HG03280 (cell line): Measurements from ENCODE around the gene ATG12.
"Not testable (repeated sequence)": the region's sequence is repeated elsewhere in the genome, so short reads cannot be mapped to it uniquely, and the experiment has no call there.

Experiments
- ATAC-seq: cut with Tn5 transposase; IDR thresholded peaks from one replicate; pipeline ENCODE4 v1.9.1; 2021; ENCODE audit warnings: mild to moderate bottlenecking, moderate library complexity; ENCODE audit not compliant: unreplicated experiment

ATG12 gene

DNA sequence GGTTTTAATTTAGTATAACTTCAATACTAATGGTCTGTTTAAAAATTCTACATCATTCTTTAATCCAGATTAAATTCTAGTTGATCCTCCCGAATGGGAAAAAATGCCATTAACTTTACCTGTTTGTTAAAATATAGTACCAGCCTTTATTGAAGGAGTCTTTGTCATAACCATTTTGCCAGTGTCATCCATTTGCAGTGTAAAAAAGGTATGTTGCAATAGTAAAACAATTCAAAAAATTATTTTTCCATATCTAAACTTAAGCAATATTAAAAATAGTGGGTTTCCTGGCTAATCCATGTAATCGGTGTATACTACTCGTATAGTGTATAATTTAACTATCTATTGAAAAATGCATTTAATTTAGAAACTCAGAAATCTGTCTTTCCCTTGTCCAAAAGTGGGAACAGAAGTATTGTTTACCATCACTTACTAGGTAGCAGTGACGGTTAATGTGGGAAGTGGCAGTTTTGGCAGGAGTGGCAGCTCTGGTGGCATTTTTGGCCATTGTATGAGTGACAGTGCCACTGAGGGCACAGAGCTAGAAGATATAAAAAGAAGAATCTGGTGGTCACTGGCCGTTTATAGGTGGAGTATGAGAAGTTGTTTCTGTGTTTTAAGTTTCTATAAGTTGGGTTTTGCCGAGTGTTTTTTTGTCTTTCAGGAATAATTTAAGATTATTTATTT, 2.2 kb upstream of the ATG12 start:
- ATAC-seq: no peak

DNA sequence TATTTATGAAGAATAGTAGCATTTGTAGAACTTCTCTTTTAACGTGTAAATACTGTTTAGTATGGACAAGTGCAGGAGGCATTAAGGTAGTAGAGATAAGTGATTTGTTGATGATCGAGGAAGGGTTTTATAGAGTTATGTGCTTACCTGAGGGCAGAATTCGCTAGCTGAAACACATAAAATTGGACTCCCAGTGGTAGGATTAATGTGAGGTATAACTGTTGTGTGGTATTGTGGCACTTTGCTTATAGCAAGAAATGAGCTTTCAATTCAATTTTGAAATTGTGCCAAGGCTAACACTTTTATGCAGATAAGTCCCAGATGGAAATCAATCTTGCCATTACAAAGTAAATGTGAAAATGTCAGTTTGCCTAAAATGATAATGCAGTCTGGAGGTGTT, 1.6 kb upstream of the ATG12 start:
- ATAC-seq: no peak

DNA sequence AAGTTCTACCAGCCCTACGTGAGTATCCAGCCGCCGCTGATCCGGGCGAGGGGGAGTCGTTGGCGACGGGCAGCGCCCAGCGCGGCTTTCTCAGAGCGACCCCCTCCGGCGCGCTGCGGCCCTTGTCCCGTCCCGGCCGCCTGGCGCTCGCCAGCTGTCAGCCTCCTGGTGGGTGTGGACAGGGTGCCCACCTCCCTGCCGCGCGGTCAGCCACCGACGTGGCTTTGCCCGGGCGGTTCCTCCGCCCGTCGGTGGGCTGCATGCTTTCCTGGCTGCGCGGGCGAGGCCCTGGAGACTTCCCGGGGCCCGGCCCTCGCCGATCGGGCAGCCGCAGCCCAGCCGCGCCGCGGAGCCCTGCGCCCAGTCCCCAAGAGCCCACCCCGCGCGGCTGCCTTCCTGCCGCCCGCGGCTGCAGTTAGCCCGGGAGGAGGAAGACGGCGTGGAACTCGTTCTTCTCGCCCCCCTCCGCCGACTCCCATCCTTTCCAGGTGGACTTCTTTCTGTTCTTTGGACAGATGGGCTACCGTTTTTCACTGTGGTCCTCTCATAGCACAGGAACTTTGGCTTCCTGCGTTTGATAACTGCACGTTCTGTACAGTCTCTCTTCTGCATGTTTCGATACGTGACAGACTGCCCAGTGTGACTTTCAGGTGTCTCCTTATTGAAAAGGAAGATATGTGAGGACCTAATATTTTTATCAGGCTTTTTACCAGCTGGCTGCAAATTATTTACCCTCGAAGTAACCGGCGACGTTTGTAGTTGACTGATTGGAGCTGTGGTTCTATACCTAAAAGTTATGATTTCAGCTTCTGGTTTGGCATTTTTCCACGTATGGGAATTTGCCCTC, 947 bp upstream of the ATG12 start:
- peak; percentile 30 for ATAC-seq

DNA sequence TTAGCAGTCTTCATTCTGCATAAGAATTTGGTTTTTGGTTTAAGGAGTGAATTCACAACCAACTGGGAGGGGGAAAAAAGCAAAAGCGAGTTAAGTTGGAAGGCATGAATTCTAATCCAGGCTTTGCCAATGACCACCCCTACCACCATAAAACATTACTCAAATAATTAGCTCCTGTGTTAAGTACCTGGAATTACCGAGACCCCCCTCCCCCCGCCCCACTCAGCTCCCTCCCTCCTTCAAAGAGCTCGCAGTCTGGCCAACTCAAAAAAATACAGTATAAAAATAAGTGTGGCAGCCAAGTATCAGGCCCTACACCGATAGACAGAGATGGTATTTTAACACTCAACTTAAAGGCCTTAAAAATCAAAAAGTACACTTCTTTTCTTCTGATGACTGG, 492 bp downstream of the ATG12 start:
- no peak for ATAC-seq

DNA sequence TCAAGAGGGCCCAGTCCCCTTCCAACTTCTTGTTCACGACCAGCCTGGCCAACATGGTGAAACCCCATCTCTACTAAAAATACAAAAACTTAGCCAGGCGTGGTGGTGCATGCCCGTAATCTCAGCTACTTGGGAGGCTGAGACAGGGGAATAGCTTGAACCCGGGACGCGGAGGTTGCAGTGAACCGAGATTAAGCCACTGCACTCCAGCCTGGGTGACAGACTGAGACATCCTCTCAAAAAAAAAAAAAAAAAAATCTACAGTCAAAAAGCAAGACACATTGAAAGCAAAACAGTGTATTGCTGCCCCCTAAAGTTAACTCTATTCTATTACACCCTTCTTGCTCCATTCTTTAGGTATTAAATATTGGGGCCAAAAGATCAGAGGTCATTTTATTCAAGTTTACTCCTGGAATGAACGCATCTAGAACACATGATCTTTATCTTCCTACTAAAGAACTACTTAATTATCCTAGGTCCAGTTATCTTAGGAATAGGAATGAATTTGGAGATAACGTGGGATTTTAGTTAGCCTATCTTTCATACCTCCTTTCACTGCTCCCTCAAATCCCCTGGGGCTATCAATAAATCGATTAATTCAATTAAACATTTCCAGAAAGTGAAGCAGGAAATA, 2.4 kb downstream of the ATG12 start:
- ATAC-seq: no peak

DNA sequence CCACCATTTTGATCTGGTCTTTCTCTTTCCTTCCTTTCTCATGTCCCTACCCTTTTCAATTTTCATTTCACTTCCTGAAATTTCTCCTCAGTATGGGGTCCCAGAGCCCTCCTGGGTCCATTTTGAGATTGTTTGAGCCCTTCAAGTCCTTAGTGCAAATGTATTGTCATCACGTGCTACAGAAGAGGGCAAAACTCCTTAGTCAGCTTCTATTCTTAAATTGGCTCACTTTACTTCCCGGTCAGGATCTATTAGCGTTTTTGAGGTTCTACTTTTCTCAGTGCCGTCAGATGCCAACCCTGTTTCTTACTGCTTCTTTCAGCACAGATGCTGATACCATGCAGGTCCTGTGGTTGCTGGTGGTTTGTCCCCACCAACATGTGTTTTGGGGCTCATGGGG, 5.9 kb downstream of the ATG12 start:
- no peak for ATAC-seq

DNA sequence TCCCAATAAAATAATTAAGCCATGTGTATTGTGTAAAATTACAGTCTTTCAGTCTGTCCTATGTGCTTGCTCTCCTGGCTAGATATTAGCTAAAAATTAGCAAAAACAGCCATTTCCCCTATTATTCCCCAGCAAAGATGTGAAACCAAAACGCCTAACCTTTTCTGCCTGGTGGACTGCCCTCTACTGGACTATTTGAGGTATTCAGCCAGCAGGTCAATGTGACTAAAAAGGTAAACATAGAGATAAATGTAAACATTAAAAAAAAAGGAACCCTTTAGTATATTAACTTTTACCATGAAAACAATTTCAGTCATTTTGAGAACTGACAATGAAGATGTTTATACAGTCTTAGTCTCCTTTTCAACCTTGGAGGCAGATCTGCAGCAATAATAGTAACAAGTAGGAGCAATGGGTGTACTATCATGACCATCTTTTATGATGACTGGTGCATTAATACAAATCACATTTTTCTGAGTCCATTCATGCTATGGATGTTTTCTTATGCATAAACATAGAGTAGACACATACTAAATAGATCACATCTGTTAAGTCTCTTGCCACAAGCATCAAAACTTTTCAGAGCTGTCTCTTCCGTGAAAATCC, 10.1 kb downstream of the ATG12 start:
- ATAC-seq: peak; percentile 75

DNA sequence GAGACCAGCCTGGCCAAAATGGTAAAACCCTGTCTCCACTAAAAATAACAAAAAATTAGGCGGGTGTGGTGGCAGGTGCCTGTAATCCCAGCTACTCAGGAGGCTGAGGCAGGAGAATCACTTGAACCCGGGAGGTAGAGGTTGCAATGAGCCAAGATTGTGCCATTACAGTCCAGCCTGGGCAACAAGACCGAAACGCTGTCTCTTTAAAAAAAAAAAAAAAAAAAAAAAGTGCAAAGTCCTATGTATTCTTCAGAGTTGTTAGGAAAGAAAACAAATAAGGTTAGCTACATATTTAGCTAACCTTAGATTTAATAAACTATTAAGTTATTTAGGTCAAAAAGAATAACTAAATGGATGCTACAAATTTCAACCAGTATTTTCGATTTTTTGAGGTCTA, 11.5 kb downstream of the ATG12 start:
- no peak for ATAC-seq

DNA sequence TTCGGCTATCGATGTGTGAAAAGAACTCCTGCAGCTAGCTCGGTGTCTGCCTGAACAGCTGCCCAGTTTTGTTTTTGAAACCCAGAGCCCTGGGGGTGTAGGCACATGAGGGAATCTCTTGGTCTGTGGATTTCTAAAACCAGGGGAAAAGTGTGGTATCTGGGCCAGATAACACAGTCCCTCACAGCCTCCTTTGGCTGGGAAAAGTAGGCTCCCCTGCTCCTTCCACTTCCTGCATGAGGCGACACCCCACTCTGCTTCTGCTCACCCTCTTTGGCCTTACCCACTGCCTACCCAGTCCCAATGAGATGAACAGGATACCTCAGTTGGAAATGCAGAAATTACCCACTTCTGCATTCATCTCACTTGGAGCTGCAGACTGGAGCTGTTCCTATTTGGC, 15.4 kb downstream of the ATG12 start:
- ATAC-seq: no peak

DNA sequence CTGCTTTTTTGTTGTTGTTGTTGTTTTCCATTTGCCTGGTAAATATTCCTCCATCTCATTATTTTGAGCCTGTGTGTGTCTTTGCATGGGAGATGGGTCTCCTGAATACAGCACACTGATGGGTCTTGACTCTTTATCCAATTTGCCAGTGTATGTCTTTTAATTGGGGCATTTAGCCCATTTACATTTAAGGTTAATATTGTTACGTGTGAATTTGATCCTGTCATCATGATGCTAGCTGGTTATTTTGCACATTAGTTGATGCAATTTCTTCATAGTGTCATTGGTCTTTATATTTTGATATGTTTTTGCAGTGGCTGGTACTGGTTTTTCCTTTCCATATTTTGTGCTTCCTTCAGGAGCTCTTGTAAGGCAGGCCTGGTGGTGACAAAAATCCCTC, 16.4 kb downstream of the ATG12 start:
- ATAC-seq: not testable (repeated sequence)

DNA sequence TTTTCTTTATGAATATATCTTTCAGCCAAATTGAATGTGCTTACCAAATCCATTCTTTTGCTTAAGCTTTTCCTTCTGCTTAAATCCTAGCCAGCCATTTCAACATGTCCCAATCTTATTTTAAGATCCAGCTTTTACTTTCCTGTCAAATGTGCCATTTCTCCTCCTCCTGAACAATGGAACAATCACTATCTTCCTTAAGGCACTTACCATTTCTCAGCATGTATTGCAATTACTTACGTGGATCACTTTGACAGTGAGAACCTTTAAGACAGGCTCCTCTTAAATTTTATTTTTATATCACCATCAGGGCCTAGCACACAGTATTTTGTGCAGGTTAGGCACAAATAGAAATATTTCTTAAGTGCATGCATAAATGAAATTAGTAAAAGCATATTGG, 20.5 kb downstream of the ATG12 start:
- no peak for ATAC-seq

DNA sequence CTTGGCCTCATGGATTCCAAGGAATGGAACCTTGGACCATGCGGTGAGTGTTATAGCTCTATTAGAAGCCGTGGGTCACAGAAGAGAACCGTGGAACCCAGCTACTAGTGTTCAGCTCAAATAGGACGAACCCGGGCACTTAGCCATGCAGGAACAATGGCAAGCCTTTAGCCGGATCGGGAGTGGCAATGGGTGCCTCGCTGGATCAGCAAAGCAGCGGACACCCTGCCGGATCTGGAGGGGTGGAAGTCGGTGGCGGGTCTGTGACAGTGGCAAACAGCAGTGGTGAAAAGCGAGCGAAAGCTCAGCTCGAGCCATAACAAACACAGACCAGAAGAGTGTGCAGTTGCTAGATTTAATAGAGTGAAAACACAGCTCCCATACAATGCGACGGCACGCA, 22.5 kb downstream of the ATG12 start:
- no peak for ATAC-seq

DNA sequence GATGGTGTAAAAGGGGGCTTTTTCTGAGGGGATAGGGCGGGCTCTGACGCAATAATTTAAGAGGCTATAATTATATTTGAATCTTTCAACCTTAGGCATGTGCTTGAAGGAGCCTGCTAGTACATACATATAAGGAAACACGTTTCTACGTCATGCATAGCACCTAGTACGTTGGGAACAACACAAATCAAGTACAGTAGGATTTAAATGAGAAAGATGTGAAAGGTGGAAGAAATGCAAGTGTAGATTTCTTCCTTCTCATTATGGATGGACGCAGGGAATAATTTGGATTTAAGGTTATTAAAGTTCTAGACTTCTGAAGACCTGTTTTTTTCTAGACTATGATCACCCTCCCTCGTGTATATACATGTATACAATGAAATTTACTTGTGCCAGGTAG, 24.0 kb downstream of the ATG12 start:
- no peak for ATAC-seq

DNA sequence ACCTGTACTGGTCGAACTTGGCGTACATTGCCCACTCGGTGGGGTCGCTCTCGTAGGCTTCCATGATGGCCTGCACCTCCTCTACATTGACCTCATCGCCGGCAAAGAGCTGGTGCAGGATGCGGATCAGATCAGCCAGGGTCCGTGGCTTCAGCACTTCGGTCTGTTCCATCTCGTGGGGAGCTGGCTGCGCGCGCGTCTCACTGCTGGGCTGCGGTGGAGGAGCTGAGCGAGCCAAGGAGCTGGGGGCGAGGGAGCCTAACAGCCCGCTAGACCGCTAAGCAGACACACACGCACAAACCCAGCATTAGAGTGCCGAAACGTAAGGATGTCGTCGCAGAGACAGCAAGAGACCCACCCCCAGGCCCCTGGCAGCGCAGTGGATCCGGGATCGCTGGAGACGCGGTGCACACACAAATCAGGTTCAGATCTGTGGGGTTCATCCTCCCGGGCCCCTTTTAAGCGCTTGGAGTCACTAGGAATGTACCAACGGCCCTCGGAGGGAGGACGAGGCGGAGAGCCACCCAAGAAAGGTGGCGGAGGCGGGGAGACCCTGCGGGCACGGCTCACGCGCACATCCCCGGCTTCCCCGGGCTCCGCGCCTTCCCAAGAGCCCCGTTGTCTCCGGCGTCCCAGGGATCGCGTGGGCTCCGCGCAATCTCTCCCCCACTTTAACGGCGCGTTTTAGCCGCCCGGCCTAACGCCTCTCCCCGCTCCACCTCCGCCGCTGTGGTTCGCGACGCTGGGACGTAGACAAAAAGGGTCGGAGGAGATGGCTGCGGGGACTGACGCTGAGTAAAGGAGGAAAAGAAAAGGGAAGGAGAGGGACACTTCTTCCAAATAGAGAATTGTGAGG, 24.9 kb downstream of the ATG12 start, which contains the start of gene CDO1:
CDO1 (minus strand) TSS at position 434 of the 856 bp plus-strand sequence; CDS start at position 172, 262 bp downstream.
- no peak for ATAC-seq

DNA sequence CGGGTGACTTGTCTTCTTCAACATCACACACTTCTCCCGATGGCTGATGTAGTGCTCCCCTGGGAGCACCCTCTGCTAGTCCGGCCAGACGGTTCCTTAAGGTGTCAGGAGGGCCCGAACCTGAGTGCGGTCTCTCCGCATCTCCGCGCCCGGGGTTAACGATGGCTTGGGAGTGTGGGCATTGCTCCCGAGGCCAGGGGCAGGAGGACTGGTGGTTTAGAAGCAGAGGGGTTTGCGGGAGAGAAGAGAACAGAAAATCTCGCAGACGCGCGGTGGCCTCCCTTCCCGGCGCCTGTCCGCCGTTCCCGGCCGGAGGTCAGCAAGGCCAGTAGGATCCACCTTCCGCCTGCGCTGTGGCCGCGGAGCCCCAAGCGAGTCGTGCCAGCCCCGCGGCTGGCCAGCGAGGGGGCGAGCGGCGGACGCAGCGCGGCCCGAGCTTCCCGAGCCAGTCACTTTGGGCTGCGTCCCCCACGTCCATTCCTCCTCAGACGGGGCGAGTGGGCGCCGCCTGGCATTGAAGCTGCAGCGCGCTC, 25.6 kb downstream of the ATG12 start:
- no peak for ATAC-seq

DNA sequence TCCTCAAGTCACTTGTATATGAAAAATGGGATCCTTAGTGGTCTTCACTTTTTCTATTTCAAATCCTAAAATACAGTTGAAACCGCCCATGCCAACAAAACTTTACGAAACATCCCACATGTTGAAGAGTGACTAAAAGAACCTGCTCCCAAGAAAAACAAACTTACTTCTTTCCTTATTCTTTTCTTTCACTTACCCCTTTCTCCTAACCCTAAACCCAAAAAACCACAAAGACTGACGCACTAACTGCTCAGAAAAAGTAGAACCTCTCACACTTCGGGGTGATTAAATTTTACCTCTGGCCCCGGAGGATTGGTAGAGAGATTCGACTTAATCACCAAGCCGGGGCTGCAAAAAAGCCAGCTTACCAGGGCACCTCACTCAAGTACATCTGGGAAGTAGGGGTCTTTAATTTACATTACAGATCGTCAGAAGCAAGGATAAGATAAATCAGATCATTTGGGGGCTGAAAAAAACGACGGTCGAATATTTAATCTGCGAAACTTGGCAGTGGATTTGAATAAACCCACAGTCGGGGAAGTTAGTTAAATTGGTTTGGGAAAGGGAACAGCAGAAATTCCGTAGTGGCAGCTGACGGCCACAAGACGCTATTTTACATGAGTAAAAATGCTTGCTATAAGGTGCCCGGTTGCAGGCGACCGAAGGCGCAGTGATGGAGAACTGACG, 26.2 kb downstream of the ATG12 start:
- ATAC-seq: no peak

DNA sequence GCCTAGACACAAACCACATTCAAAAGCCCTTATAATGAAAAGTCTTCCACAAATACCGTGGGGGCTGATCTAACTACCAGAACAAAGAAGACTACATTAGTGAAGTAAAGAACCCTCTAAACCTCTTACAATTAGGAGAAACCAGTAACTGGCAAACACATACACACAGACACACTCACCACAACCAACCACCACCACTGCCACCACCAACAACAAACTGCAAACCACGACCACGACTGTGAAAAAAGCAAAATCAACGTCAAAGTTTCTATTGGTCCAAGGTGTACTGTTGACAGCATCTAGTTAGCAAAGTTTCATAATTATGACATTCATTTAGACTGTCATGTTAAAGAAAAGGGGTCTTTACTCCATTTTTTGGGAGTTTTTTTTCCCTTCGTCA, 27.6 kb downstream of the ATG12 start:
- ATAC-seq: no peak

DNA sequence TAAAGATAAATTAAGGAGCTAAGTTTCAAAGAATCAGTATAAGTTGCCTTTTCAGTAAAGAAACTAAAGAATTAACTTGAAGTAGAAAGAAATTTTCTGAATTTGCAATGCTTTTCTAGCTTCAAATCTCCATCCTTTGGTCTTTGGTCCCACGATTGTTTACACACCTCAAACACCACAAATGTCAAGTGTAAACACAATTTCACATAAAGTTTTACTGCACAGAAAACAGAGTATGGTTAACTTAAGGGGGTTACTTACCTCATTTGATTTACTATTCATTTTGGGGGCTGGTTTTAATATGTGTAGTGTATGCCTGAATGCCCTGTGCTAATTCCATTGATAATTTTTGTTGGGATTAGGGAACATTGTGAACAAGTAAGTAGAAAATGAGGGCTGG, 29.0 kb downstream of the ATG12 start:
- no peak for ATAC-seq

DNA sequence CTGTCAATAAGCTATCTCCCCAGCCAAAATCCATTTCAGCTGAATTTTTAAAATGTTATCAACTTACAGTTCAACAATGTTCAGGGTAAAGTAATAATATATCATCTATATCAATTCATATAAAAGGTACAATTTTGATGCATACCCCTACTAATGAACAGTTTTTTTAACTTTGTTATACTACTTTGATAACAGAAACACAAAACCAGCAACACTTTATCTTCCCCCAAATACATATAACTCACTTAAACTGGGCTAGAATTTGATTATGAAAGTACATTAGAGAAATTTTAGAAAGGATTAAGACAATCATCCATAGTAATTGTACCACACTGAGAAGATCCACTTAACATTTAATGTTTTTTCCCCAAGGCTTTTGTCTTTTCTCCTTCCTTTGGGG, 30.0 kb downstream of the ATG12 start:
- no peak for ATAC-seq

DNA sequence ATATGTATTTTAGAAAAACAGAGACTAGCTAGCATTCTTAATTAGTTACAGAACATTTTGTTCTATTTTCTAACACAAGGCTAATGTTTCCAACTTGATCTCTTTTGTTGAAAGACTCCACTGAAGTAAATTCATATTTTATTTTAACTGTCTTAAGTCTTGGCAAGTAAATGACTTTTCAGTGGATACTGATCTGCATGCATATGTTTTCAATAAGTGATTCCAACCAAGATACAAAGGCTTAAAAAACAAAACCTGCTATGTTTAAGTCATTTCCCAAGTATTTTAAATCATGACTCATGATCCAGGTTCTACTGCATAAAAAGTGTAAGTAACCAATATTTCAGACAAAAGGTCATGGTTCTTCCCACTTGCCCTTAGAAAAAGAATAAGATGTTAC, 30.6 kb downstream of the ATG12 start:
- no peak for ATAC-seq
